Measurements from ENCODE around the gene RPL13.

The RPL13 gene

DNA sequence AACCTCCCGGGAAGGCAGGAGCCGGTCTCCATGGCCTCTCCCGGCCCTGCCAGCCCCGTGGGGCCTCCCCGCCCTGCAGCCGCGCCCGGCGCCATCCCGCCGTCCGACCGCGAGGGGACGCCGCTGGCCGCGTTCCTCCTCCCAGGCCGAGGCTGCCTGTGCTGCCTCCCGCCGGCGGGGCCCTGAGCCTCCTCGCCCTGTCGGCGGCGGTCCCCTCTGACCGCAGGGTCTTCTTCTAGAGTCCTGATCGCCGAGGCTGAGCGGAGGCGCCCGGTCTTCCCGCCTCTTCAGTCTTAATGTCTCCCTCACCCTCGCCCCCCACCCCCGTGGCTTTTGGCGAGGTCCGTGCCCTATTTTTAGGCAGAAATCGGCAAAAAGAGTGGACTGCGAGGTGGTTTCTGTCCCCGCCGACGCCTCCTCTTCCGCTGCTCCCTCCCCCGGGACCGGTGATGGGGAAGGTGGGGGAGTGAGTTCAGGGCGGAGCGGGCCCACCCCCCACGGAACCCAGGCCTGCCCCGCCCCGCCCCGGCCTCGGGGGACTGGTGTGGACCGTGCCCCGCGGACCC, 14.3 kb downstream of the RPL13 start:
- no peak overlapping the region for H3K4me3 ChIP-seq (ENCODE audit: low read depth, low read length)
- TF ChIP-seq TRIM28 (IDR thresholded peaks at IDR 0.05; ENCODE audit: borderline replicate concordance, low read length) (no peak), ZNF221 (tag by site-specific recombination; IDR thresholded peaks at IDR 0.05; ENCODE audit: borderline replicate concordance) (no peak), ZNF121 (tag by site-specific recombination; IDR thresholded peaks at IDR 0.05) (no peak), ZNF350 (tag by site-specific recombination; IDR thresholded peaks at IDR 0.05) (no peak), BCL11B (tag by site-specific recombination; IDR thresholded peaks at IDR 0.05; ENCODE audit: low read depth) (no peak), ZBTB6 (tag by site-specific recombination; IDR thresholded peaks at IDR 0.05) (no peak), ZNF426 (tag by site-specific recombination; IDR thresholded peaks at IDR 0.05) (no peak), ZNF311 (tag by site-specific recombination; IDR thresholded peaks at IDR 0.05; ENCODE audit: borderline replicate concordance) (no peak), ZNF639 (tag by site-specific recombination; IDR thresholded peaks at IDR 0.05) (no peak), ZNF626 (tag by site-specific recombination; IDR thresholded peaks at IDR 0.05) (no peak), ZNF624 (tag by site-specific recombination; IDR thresholded peaks at IDR 0.05) (no peak), ZNF114 (tag by site-specific recombination; IDR thresholded peaks at IDR 0.05) (no peak), ZNF138 (tag by site-specific recombination; IDR thresholded peaks at IDR 0.05; ENCODE audit: borderline replicate concordance) (no peak), ZNF274 (IDR thresholded peaks at IDR 0.05; ENCODE audit: low read length) (no peak), ZNF274 (tag by site-specific recombination; IDR thresholded peaks at IDR 0.05; ENCODE audit: borderline replicate concordance) (no peak)
- TF ChIP-seq, protein P1, sequence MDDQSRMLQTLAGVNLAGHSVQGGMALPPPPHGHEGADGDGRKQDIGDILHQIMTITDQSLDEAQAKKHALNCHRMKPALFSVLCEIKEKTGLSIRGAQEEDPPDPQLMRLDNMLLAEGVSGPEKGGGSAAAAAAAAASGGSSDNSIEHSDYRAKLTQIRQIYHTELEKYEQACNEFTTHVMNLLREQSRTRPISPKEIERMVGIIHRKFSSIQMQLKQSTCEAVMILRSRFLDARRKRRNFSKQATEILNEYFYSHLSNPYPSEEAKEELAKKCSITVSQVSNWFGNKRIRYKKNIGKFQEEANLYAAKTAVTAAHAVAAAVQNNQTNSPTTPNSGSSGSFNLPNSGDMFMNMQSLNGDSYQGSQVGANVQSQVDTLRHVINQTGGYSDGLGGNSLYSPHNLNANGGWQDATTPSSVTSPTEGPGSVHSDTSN (CRISPR knock-in tag; IDR thresholded peaks at IDR 0.05) = no peak
- CTCF ChIA-PET = interaction anchor here (0.9 kb wide), 1 partner anchor 9 kb away, joined by 3 read pairs; no protein-coding TSS in a partner anchor
- H3K9me3 ChIP-seq (ENCODE audit: control insufficient read depth, insufficient read depth, low read depth, low read length) = no peaks in the 10 kb centered on the region
- no peaks in the 10 kb centered on the region for H3K4me1 ChIP-seq (ENCODE audit: control insufficient read depth, insufficient read depth, low read length)
- POLR2A ChIA-PET = no interaction called here
- H3K27ac ChIP-seq (ENCODE audit: extremely low read depth, low read depth, low read length) = no peak overlapping the region
- no peaks in the 10 kb centered on the region for H3K36me3 ChIP-seq (ENCODE audit: control insufficient read depth in 2 of 2, insufficient read depth in 1 of 2, low read length in 2 of 2)

DNA sequence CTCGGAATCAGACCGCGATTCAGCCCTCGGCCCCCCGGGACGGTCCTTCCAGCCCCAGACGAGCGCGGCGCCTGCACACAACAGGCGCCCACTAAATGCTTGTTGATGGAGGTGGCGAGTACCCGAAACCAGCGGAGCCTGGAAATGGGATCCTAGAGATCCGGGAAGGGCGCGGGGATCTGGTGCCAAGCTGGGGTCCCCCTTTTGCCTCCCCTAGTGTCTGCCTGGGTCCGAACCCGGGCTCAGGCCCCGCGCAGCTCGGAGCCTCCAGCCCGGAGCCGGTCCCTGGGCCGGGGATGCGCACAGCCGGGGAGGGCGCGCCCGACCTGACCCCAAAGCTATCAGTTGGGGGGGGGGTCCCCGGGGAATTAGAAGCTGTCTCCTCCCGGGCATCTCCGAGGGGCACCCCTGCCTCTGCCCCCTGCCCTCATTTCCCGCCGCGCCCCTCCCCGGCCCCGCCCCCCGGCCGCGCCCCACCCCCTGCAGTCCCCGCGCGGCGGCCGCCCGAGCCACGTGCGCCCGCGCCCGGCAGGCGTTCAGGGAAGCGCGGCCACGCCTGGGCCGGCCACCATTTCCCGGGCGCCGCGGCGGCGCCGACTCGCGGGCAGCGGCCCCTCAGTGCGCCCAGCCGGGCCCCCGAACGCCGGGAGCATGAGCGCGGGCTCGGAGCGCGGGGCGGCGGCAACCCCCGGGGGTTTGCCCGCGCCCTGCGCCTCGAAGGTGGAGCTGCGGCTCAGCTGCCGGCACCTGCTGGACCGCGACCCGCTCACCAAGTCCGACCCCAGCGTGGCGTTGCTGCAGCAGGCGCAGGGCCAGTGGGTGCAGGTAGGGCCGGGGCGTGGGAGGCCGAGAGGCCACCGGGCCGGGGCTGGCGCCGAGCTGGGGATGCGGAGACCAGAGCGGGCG, 15.0 kb downstream of the RPL13 start, which contains the start of gene CPNE7:
Gene CPNE7 (plus strand): TSS at position 512 of the 906 bp plus-strand sequence. CDS start 140 bp downstream, at position 652.
- no peaks in the 10 kb centered on the region for H3K4me1 ChIP-seq (ENCODE audit: control insufficient read depth, insufficient read depth, low read length)
- no peak for TF ChIP-seq ZNF747 (tag by site-specific recombination; IDR thresholded peaks at IDR 0.05)
- TF ChIP-seq ZNF175 (tag by site-specific recombination; IDR thresholded peaks at IDR 0.05) = no peak
- 0 out of 2 replicates have a peak, but pooled peaks have one; percentile 16 for TF ChIP-seq ZNF10 (tag by site-specific recombination; IDR thresholded peaks at IDR 0.05)
- no peak within 1 kb of the TSS for H3K4me3 ChIP-seq (ENCODE audit: low read depth, low read length)
- H3K36me3 ChIP-seq (ENCODE audit: control insufficient read depth in 2 of 2, insufficient read depth in 1 of 2, low read length in 2 of 2) = no peaks in the 10 kb centered on the region
- H3K9me3 ChIP-seq (ENCODE audit: control insufficient read depth, insufficient read depth, low read depth, low read length) = no peaks in the 10 kb centered on the region
- peak within 1 kb of the TSS; percentile 56; the same call in 1 of the 2 replicates for H3K27ac ChIP-seq (ENCODE audit: extremely low read depth, low read depth, low read length)
- POLR2A ChIA-PET = no interaction called here
- CTCF ChIA-PET = interaction anchor here (0.9 kb wide), 1 partner anchor 10 kb away, joined by 4 read pairs; no protein-coding TSS in a partner anchor
